Stimulated activated CD4-positive, alpha-beta T cell treated with anti-CD3 and anti-CD28 coated beads, Interleukin-4, amount 100 ng/mL, for 1 hour (primary cell): ENCODE data around the gene SEC61A2.
"Not testable (repeated sequence)": the region's sequence is repeated elsewhere in the genome, so short reads cannot be mapped to it uniquely, and the experiment has no call there.

Experiments
- DNase-seq: peaks from one replicate; pipeline ENCODE4 v3.0.0-alpha.2; 2020

SEC61A2 gene

GRCh38 chr10:12129222-12130111 lies at the start of gene SEC61A2:
TSS of gene SEC61A2 (plus strand) at chr10:12129677. CDS start at chr10:12129788, 111 bp downstream.
- peak; percentile 99 for DNase-seq

DNA sequence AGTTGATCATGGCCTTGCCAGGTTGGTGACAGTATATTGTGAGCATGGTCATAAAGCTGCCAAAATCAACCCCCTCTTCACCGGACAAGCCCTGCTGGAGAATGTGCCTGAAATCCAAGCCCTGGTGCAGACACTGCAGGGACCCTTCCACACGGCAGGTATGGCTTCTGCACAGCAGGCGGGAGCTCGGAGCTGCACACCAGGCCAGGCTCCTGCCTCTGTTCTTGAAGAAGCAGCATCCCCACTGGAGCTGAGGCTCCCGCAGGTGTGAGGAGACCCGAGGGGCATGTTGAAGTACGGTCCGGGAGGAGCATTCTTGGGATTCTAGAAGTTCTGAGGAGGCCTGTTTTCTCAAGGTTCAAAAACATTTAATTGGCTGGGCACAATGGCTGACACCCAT lies 48.0 kb upstream of the SEC61A2 start:
- DNase-seq: no peak

DNA sequence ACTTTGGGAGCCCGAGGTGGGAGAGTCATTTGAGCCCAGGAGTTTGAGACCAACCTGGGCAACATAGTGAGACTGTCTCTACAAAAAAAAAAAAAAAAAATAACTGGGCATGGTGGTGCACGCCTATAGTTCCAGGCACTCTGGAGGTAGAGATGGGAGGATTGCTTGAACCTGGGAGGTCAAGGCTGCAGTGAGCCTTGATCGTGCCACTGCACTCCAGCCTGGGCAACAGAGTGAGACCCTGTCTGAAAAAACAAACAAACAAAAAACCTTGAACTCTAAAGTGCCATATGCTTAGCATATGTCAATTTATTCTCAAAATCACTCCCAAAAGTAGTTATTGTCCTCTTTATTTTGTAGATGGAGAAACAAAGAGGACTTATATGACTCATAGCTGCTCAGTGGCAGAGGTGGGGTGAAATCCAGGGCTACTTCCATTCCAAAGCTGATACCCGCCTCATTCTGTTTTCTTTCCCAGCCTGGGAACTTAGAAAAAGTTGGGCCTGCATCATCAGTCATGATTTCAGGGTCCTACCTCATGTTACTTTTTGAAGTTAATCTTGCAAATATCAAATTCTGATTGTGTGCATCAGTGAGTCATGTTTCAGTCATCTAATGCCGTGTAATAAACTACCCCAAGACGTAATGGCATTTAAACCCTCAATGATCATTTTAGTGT lies 47.5 kb upstream of the SEC61A2 start:
- no peak for DNase-seq

GRCh38 chr10:12088919-12089318 lies 40.6 kb upstream of the SEC61A2 start:
- DNase-seq: no peak

DNA sequence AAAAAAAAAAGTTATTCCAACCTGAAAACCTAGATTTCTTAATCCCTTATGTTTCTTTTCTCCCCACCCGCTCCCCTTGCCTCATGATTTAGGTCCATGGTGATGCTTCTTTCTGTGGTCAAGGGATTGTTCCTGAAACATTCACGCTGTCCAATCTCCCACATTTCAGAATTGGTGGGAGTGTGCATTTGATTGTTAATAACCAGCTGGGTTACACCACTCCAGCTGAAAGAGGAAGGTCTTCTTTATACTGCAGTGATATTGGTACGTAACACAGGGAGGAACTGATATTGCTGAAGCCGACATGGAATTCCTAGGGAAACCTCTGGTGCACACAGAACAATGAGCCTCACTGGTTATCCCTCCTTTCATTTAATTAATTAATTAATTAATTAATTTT lies 38.1 kb upstream of the SEC61A2 start:
- DNase-seq: no peak

DNA sequence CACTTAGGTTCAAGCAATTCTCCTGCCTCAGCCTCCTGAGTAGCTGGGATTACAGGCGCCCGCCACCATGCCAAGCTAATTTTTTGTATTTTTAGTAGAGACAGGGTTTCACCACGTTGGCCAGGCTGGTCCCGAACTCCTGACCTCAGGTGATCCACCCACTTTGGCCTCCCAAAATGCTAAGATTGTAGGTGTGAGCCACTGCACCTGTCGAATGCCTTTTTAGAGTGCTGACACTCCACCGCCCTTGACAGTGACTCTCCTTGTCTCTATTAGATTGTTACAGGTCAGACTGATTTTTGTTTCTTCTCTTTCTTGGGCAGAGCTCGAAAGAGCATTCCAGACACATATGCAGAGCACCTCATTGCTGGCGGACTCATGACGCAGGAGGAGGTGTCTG lies 32.1 kb upstream of the SEC61A2 start:
- DNase-seq: not testable (repeated sequence)

- no peak for DNase-seq
These were observed 31.7 kb upstream of the SEC61A2 start for GRCh38 chr10:12097791-12098190.

GRCh38 chr10:12098966-12099365 lies 30.5 kb upstream of the SEC61A2 start:
- no peak for DNase-seq

DNA sequence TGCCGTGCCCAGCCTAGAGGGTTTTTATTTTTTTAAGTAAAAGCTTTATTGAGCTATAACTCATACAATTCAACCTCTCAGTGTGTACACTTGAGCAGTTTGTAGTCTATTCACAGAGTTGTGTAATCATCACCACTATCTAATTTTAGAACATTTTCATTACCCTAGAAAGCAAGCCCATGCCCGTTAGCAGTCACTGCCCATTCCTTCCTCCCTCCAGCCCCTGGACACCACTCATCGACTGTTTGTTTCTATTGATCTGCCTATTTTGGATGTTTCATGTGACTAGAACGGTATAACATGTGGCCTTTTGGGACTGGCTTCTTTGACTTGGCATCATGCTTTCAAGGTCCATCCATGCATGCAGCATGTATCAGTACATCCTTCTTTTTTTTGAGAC lies 25.7 kb upstream of the SEC61A2 start:
- no peak for DNase-seq

- no peak for DNase-seq
These were observed 21.7 kb upstream of the SEC61A2 start for GRCh38 chr10:12107781-12108180.

GRCh38 chr10:12109286-12109685 lies 20.2 kb upstream of the SEC61A2 start:
- DNase-seq: no peak

DNA sequence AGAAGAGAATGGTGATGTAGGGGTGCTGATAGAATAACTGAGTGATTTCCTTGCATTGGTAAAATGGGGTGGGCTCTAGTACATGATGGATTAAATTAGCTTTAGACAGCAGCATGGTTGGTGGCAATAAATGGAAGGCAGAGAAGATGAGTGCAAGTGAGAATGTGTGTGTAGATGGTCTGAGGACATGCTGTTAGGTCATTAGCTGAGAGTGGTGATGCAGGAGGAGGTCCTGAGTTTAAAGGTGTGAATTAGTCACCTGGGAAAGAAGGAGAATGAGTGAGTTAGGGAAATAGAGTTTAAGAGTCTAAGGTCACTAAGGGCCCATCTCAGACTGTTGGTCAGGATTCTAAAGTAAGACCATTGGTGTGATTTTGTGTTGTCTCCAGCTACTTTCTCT lies 17.9 kb upstream of the SEC61A2 start:
- no peak for DNase-seq

DNA sequence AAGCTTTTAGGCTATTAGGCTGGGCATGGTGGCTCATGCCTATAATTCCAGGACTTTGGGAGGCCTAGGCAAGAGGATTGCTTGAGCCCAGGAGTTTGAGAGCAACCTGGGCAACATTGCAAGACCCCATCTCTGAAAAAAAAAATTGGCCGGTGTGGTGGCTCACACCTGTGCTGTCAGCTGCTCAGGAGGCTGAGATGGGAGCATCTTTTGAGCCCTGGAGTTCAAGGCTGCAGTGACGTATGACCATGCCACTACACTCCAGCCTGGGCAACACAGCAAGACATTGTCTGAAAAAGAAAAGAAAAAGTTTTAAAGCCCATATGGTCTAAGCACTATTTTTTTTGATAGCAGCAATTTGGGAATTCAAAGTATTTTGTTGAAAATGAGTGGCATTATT lies 15.8 kb upstream of the SEC61A2 start:
- no peak for DNase-seq

- DNase-seq: no peak
These were observed 7.8 kb upstream of the SEC61A2 start for GRCh38 chr10:12121673-12122072.

GRCh38 chr10:12130237-12130872 lies 878 bp downstream of the SEC61A2 start:
- DNase-seq: peak; percentile 7

GRCh38 chr10:12135631-12136030 lies 6.2 kb downstream of the SEC61A2 start:
- no peak for DNase-seq

GRCh38 chr10:12140038-12140437 lies 10.6 kb downstream of the SEC61A2 start:
- DNase-seq: no peak

DNA sequence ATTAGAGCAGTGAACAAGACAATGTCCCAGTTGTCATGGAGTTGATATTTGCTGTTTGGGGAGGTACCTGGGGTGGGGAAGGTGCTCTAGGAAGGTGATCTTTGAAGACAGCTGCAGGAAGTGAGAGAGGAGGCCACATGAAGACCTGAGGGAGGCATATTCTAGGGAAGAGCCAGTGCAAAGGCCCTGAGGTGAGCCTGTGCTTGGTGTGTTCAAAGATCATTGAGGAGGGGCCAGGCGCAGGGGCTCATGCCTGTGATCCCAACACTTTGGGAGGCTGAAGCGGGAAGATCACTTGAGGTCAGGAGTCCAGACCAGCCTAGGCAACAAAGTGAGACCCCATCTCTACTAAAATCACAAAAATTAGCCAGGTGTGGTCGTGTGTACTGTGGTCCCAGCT lies 15.1 kb downstream of the SEC61A2 start:
- no peak for DNase-seq

DNA sequence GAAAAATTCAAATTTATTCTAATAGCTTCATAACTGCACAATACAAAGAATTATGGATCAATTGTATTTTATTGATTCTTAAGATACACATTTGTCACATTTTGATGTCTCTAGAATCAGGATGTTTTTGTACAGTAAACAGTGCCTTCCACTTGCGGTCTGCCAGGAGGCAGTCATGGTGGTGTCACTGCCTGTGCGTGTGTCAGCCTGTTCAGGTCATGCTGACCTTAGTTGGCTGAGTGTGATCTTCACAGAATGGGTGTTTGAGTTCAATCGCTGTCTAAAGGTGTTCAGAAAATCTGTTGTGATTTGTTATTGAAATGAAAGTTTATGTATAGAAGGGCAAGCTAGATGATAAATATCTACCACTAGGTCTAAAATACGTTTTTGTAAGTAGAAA lies 20.7 kb downstream of the SEC61A2 start:
- no peak for DNase-seq

GRCh38 chr10:12154516-12154915 lies 25.0 kb downstream of the SEC61A2 start:
- DNase-seq: no peak

- no peak for DNase-seq
These were observed 27.1 kb downstream of the SEC61A2 start for GRCh38 chr10:12156367-12157123.

DNA sequence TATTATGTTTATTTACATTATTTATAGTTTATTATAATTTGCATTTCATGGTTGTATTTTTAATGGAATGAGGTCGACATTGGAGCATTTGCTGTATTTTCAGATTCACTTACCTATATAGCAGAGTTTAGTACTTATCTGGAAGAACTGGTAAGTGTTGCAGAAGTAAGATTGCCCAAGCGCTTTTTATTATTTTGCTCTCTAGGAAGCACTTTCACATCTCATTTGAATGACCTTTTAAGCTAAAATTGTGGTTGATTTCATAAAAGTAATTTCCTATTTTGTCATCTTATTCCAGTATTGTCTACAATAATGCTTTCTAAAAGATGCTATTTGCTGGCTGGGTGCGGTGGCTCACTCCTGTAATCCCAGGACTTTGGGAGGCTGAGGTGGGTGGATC lies 28.6 kb downstream of the SEC61A2 start:
- no peak for DNase-seq

DNA sequence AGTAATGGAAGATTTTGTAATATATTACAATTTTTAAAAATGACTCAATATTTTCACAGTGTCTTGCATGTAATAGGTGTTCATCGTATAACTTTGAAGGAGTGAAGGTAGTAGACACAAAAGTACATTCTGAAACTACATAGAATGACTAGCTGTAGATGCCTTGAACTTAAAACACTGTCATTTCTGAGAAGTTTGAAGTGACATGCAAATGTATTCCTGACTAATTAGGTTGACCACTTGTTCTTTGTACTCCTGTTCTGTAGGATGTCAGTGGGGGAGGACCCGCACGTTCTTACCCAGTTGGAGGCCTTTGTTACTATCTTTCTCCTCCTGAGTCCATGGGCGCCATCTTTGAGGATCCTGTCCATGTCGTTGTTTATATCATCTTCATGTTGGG lies 31.2 kb downstream of the SEC61A2 start:
- DNase-seq: no peak
